Lower leg skin (tissue), 4 donors: ENCODE measurements around the gene CLSTN2. TPM values are rescaled to one million over a fixed set of nuclear protein-coding genes. Genes with fewer than 3 reads are reported as not detected.

Experiments used
- DNase-seq, 2 donors: peaks; one replicate each; pipeline ENCODE4 v3.0.0-alpha.2; 2019; ENCODE audit warnings: low spot score in 2 of 2
- H3K4me3 ChIP-seq: fragments of 200-600 bp; sonication (generic); 2 replicates; pipeline ENCODE4 v1.5.1; 2017; ENCODE audit warnings: mild to moderate bottlenecking, low read depth; ENCODE audit not compliant: poor library complexity, severe bottlenecking
- POLR2A ChIP-seq, 2 donors: fragments of 450-650 bp; IDR thresholded peaks; one replicate each; pipeline ENCODE4 v1.6.1; 2016 to 2017; ENCODE audit warnings: antibody characterized with exemption in 2 of 2, mild to moderate bottlenecking in 1 of 2, moderate library complexity in 1 of 2
- WGBS, 2 donors: methylation state at CpG; one replicate each; pipeline ENCODE4 v1.1.5; 2018; 5-methylcytosine and 5-hydroxymethylcytosine counted together
- intact Hi-C: fragments of 100-400 bp; cut with DNase I; formaldehyde crosslinking; loops from one replicate; pipeline ENCODE4 v1.15.0; 2023; ENCODE audit warnings: low total_unique reads
- total RNA-seq, 4 donors: library from RNA; depleted of rRNA; stranded (reverse); fragments of >200 nt; gene quantifications; one replicate each; pipeline ENCODE4 v1.1.0, GENCODE V29; 2016
- TF ChIP-seq, protein P1 (sequence below), 3 donors: fragments of 450-650 bp; IDR thresholded peaks; one replicate each; pipeline ENCODE4 v1.5.1; 2016; ENCODE audit warnings: antibody characterized with exemption in 3 of 3, mild to moderate bottlenecking in 3 of 3, moderate library complexity in 2 of 3

CLSTN2 gene
- total RNA-seq, 4 donors from 2014 or later: 3.1 to 7.9 (median 4.7) TPM

DNA sequence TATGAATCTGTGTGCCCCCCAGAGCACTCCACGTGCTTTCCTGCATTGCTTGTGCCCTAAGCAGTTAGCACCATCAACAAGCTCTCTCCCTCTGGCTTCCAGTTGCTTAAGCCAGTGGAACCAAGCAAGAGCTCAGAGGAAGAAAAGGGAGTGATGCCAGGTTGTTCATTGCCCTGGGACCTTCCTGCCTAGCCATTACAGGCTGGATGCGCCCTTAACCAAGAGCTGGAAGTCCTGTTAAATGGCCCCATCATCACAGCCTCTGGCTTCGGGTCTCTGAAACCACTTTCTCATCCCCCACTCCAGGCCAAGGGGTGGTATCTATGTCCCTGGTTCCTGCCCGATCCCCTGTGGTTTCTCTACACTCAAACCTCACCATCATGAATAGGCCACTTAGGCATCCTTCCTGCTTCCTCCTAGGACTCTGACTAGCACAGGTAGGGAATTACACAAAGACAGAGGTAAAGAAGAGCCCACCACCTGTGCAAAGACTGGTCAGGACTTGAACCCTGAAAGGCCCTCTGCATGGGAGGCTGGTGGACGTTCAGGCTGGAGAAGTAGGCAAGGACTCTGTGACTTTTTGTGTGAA is 433.3 kb downstream of the CLSTN2 start:
- intact Hi-C loops: no loop called here
- DNase-seq: no peak
- no peak for TF ChIP-seq POLR2A (IDR thresholded peaks at IDR 0.05)
- TF ChIP-seq, protein P1, sequence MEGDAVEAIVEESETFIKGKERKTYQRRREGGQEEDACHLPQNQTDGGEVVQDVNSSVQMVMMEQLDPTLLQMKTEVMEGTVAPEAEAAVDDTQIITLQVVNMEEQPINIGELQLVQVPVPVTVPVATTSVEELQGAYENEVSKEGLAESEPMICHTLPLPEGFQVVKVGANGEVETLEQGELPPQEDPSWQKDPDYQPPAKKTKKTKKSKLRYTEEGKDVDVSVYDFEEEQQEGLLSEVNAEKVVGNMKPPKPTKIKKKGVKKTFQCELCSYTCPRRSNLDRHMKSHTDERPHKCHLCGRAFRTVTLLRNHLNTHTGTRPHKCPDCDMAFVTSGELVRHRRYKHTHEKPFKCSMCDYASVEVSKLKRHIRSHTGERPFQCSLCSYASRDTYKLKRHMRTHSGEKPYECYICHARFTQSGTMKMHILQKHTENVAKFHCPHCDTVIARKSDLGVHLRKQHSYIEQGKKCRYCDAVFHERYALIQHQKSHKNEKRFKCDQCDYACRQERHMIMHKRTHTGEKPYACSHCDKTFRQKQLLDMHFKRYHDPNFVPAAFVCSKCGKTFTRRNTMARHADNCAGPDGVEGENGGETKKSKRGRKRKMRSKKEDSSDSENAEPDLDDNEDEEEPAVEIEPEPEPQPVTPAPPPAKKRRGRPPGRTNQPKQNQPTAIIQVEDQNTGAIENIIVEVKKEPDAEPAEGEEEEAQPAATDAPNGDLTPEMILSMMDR (IDR thresholded peaks at IDR 0.05): no peak
- 82 to 88% methylated on average over 5 of the region's 5 CpGs for WGBS, 2 donors
- no peak overlapping the region for H3K4me3 ChIP-seq

DNA sequence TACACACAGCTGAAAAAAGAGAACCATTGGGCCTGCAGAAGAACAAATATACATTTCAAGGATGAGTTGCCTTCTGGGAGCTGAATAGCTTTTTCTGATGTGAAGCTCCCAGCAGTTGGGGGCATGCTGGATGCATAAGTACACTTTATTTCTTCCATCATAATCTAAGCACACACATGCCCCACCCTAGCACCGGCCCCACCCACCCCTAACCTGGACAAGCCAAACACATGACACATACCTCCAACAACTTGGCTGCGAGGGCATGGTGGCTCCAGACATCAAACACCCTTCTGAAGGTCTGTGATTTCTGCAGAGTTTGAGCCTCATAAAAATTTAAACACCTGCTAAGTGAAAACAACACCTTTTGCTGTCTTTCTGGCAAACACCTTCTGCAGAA is 435.7 kb downstream of the CLSTN2 start:
- WGBS, 2 donors: 30 to 36% methylated on average over 2 of the region's 2 CpGs
- H3K4me3 ChIP-seq: no peak overlapping the region
- TF ChIP-seq, protein P1 (IDR thresholded peaks at IDR 0.05): no peak
- TF ChIP-seq POLR2A (IDR thresholded peaks at IDR 0.05): no peak
- intact Hi-C loops: no loop called here
- DNase-seq: no peak

DNA sequence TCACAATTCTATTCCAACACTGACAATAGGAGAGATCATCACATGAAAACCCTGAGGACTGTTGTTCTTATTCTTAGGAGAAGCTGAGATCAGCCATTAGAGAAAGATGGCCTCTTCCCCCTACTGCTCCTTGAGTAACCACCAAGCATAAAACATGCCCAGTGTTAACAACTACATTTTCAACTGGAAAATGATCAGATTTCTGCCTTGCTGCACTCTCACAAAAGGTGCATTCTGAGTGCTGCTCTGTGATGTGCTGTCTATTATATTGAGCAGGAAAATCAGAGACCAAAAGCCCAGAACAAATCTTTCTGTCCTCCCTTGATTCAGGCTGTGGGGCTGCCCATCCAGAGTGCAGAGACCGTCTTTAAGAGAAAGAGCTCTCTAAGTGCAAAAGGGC is 438.2 kb downstream of the CLSTN2 start:
- 95 to 100% methylated on average over 1 of the region's 1 CpG for WGBS, 2 donors
- H3K4me3 ChIP-seq: no peak overlapping the region
- intact Hi-C loops: no loop called here
- TF ChIP-seq POLR2A (IDR thresholded peaks at IDR 0.05): no peak
- TF ChIP-seq, protein P1 (IDR thresholded peaks at IDR 0.05): no peak
- no peak for DNase-seq

DNA sequence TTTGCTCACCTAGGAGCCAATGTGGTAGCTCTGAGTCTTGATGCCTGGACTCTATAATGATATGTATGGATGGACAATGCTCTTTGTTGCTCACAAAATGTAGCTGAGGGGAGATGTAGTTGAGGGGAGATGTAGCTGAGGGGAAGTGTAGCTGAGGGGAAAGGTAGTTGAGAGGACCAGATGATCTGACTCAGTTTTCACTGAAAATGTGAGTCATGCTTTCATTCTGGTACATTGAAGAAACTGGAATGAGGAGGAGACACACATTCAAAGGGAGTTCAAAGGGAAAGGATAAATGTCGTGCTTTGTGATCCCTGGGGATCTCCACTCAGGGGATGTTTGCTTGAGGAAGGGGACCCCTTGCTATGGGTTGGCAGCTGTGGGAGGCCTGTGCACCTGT is 440.0 kb downstream of the CLSTN2 start:
- H3K4me3 ChIP-seq: no peak overlapping the region
- no peak for DNase-seq
- TF ChIP-seq, protein P1 (IDR thresholded peaks at IDR 0.05): no peak
- no peak for TF ChIP-seq POLR2A (IDR thresholded peaks at IDR 0.05)
- intact Hi-C loops: no loop called here
- WGBS, 2 donors: 50 to 53% methylated on average over 1 of the region's 1 CpG

DNA sequence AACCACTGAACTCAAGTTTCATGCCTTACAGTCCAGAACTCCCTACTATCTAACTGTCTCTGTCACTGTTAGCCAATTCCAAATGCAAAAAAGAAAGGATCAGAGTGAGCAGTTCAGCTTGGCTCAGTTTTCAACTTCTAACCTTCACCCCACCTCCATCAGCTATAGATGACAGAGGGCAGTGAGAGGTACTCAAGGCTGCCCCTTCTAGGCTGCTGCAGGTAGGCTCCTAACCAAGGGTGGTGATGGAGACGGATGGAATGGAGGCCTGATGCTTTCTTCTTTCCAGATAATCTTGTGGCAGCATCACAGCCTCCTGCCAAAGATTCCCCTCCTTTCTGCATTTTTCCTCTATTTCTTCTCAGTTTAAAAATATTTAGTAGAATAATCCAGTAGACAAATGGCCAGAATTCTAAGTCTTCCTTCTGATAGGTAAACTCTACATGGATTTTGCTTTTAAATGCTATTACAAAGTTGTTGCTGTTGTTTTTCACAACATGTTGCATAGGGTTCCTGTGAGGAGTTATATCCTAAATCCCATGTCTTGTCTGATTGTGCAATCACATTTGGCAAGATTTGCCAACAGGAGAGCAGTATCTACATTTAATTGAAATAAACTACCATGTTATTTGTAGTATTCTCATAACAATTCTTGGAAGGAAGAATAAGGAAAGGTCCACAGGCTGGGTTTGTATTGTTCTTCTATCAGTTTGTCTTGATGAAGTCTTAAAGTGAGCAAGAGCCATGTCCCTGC is 441.3 kb downstream of the CLSTN2 start:
- TF ChIP-seq POLR2A (IDR thresholded peaks at IDR 0.05): no peak
- TF ChIP-seq, protein P1 (IDR thresholded peaks at IDR 0.05): no peak
- no peak overlapping the region for H3K4me3 ChIP-seq
- WGBS, 2 donors: 79 to 83% methylated on average over 1 of the region's 1 CpG
- intact Hi-C loops: no loop called here
- no peak for DNase-seq
